ENCODE measurements around the gene HHAT.

GRCh38 chr1:210298936-210299335, 29.8 kb upstream of the HHAT start:
- TF ChIP-seq, protein P1, sequence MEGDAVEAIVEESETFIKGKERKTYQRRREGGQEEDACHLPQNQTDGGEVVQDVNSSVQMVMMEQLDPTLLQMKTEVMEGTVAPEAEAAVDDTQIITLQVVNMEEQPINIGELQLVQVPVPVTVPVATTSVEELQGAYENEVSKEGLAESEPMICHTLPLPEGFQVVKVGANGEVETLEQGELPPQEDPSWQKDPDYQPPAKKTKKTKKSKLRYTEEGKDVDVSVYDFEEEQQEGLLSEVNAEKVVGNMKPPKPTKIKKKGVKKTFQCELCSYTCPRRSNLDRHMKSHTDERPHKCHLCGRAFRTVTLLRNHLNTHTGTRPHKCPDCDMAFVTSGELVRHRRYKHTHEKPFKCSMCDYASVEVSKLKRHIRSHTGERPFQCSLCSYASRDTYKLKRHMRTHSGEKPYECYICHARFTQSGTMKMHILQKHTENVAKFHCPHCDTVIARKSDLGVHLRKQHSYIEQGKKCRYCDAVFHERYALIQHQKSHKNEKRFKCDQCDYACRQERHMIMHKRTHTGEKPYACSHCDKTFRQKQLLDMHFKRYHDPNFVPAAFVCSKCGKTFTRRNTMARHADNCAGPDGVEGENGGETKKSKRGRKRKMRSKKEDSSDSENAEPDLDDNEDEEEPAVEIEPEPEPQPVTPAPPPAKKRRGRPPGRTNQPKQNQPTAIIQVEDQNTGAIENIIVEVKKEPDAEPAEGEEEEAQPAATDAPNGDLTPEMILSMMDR (IDR thresholded peaks at IDR 0.05; ENCODE audit: low read length): no peak
- no peak for TF ChIP-seq EZH2phosphoT487 (IDR thresholded peaks at IDR 0.05; ENCODE audit: low read length)

Measured in MM.1S (cell line).